ENCODE measurements around the gene ADAMTS2. TPM values are rescaled to one million over a fixed set of nuclear protein-coding genes. Genes with fewer than 3 reads are reported as not detected.

The ADAMTS2 gene
- total and polyA plus RNA-seq, 2 of the 8 experiments (the other 6 are each of a cell fraction or from before 2014, with no cell fraction given), result 6.6 to 7.3 TPM

GRCh38 chr5:179322071-179323025 lies 22.9 kb downstream of the ADAMTS2 start:
- TF ChIP-seq KDM1A (IDR thresholded peaks at IDR 0.05; ENCODE audit: borderline replicate concordance, low read length) (no peak), EGR1 (IDR thresholded peaks at IDR 0.05; ENCODE audit: borderline replicate concordance, low read depth, low read length) (no peak), BRCA1 (IDR thresholded peaks at IDR 0.05; ENCODE audit: low read depth, low read length) (no peak), NRF1 (IDR thresholded peaks at IDR 0.05; ENCODE audit: low read depth, low read length) (no peak), POLR2A (IDR thresholded peaks at IDR 0.05; ENCODE audit: control extremely low read depth in 1 of 2, low read depth in 2 of 2, low read length in 2 of 2) (no peak), CBX8 (IDR thresholded peaks at IDR 0.05; ENCODE audit: borderline replicate concordance, low read depth, low read length) (no peak), ASH2L (IDR thresholded peaks at IDR 0.05; ENCODE audit: low read length) (no peak), FOSL1 (IDR thresholded peaks at IDR 0.05; ENCODE audit: insufficient read depth, low read depth, low read length) (no peak)
- no peaks in the 10 kb centered on the region for H3K79me2 ChIP-seq (ENCODE audit: control insufficient read depth in 1 of 2, insufficient read depth in 2 of 2, low read length in 2 of 2)
- no peak overlapping the region for H3K4me3 ChIP-seq (ENCODE audit: extremely low read depth in 1 of 4, insufficient read depth in 2 of 4, low read depth in 3 of 4, low read length in 4 of 4)
- ChIA-PET CTCF (ENCODE audit: partially characterized antibody) (interaction anchor here (0.6 to 1.3 kb wide), 8 partner anchors 19 to 554 kb away, joined by 3 to 5 read pairs (median 3); no protein-coding TSS in a partner anchor), POLR2A (ENCODE audit: partially characterized antibody) (interaction anchor here (1.4 kb wide), 1 partner anchor 15 kb away, joined by 4 read pairs; no protein-coding TSS in a partner anchor)
- H2BK120ac ChIP-seq (replicated peaks; ENCODE audit: low read depth, low read length), result no peak overlapping the region
- H4K5ac ChIP-seq (ENCODE audit: insufficient read length, low read depth, low read length), result no peak overlapping the region
- DNase-seq (ENCODE audit: low read depth in 1 of 2, low spot score in 2 of 2) (no peak), FAIRE-seq (no peak)
- no peak overlapping the region for H3K4me2 ChIP-seq (ENCODE audit: insufficient read depth in 1 of 2, low read depth in 2 of 2, low read length in 2 of 2)
- no peak overlapping the region for H4K8ac ChIP-seq (ENCODE audit: extremely low read depth, insufficient read depth, low read length)
- no peak overlapping the region for H2AK5ac ChIP-seq (ENCODE audit: low read depth, low read length)
- no peak overlapping the region for H2AFZ ChIP-seq (ENCODE audit: low read length)
- H3K4me1 ChIP-seq (replicated peaks in 1 of 4; ENCODE audit: control insufficient read depth in 3 of 4, insufficient read depth in 4 of 4, low read length in 3 of 4), result peaks cover 0 to 11% (median 3%) of the 10 kb centered on the region in 4 experiments; a peak in 3 of 7 replicates
- H3K23me2 ChIP-seq (ENCODE audit: low read depth, low read length), result peaks cover 2% of the 10 kb centered on the region; the same call in 1 of the 2 replicates
- no peak overlapping the region; a peak in 1 of 7 replicates for H3K9ac ChIP-seq (replicated peaks in 1 of 4; ENCODE audit: extremely low read depth in 1 of 4, low read depth in 3 of 4, low read length in 3 of 4)
- no peak overlapping the region for H2BK15ac ChIP-seq (ENCODE audit: low read length)
- no peak overlapping the region for H4K91ac ChIP-seq (replicated peaks; ENCODE audit: insufficient read length, low read length)
- H3K36me3 ChIP-seq (ENCODE audit: control insufficient read depth in 2 of 4, insufficient read depth in 4 of 4, low read length in 3 of 4), result no peaks in the 10 kb centered on the region
- H3K56ac ChIP-seq (replicated peaks; ENCODE audit: insufficient read length, low read depth, low read length), result no peak overlapping the region
- no peak overlapping the region for H2BK20ac ChIP-seq (ENCODE audit: low read length)
- no peak overlapping the region for H3K18ac ChIP-seq (ENCODE audit: extremely low read depth, low read length)
- H4K20me1 ChIP-seq (replicated peaks in 1 of 2; ENCODE audit: control insufficient read depth in 1 of 2, insufficient read depth in 2 of 2, low read length in 2 of 2), result peaks cover 0 to 8% of the 10 kb centered on the region in 2 experiments
- H3K23ac ChIP-seq (ENCODE audit: insufficient read length), result no peak overlapping the region
- 85% methylated on average over 29 of the region's 32 CpGs; no CpG with 5 or more reads in 1 of the 2 experiments for whole genome bisulfite sequencing, 2 experiments (ENCODE audit: extremely low coverage in 1 of 2, insufficient coverage in 1 of 2, insufficient read length in 1 of 2, insufficient replicate concordance in 2 of 2, low coverage in 1 of 2, low lambda C conversion rate in 2 of 2, missing lambda C conversion rate in 1 of 2)
- peaks cover 4% of the 10 kb centered on the region; the same call in 1 of the 2 replicates for H3K79me1 ChIP-seq (ENCODE audit: low read depth, low read length)
- H3K27ac ChIP-seq (ENCODE audit: low read depth, low read length), result no peak overlapping the region
- H3K9me3 ChIP-seq (ENCODE audit: insufficient read depth in 2 of 2, low read depth in 1 of 2, low read length in 1 of 2), result no peaks in the 10 kb centered on the region
- peaks cover 0 to 9% (median 5%) of the 10 kb centered on the region in 4 experiments; a peak in 6 of 7 replicates for H3K27me3 ChIP-seq (replicated peaks in 1 of 4; ENCODE audit: control insufficient read depth in 3 of 4, extremely low read depth in 1 of 4, insufficient read depth in 3 of 4, low read length in 3 of 4)
- no peak overlapping the region for H3K4ac ChIP-seq (replicated peaks; ENCODE audit: insufficient read length, low read depth, low read length)
- H2BK5ac ChIP-seq (ENCODE audit: low read depth, low read length), result no peak overlapping the region; the same call in 1 of the 2 replicates
- H2BK12ac ChIP-seq (ENCODE audit: low read depth, low read length), result no peak overlapping the region
- no peak overlapping the region for H3K14ac ChIP-seq (ENCODE audit: insufficient read length)
